Activated CD8-positive, alpha-beta memory T cell treated with anti-CD3 and anti-CD28 coated beads, Interleukin-2, amount 50 U/mL, for 24 hours (primary cell): ENCODE data around the gene TSEN2.
A peak's percentile ranks its signal among the peaks of the same experiment; 100 is the strongest.

ENCODE experiments used
- DNase-seq: peaks from one replicate; pipeline ENCODE4 v3.0.0-alpha.2; 2020; ENCODE audit errors: extremely low read depth

TSEN2 gene

DNA sequence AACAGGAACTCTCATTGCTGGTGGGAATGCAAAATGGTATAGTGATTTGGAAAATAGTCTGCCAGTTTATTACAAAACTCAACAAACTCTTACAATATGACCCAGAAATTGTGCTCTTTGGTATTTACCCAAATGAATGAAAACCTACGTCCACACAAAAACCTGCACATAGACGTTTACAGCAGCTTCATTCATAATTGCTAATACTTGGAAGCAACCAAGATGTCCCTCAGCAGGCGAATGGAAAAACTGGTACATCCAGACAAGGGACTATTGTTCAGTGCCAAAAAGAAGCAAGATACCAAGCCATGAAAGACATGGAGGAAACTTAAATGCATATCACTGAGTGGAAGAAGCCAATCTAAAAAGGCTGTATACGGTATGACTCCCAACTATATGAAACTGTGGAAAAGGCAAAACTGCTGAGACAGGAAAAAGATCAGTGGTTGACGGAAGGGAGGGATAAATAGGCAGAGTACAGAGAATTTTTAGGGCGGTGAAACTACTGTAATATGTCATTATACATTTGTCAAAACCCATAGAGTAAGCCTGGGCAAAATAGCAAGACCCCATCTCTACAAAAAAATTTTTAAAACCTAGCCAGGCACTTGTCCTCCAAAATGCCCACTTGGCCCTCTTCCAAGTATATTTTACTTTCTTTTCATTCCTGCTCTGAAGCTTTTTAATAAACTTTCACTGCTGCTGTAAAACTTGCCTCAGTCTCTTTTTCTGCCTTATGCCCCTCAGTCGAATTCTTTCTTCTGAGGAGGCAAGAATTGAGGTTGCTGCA is 65.9 kb downstream of the TSEN2 start:
- no peak for DNase-seq

DNA sequence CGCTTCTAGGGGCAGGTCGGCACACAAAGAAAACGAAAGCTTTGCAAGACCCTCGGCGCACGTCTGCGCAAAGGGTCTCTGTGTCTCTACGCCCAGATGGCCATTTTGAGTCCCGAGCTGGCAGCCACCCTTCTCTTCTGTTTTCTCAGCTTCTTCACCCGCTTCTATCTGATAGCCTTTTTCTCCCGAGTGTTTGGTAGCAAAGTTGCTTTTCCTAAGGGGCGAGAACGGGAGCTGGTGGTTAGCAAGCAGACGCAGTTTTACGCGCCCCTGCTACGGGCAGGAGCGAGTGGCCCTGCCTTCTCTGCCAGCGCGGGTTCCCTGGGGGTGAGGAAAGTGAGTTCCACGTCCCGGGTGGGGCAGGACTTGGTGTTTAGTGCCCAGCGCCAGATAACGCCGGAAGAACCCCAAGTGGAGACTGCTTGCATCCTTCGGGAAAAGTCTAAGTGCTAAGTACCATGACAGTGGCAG is 69.7 kb downstream of the TSEN2 start:
- no peak for DNase-seq

DNA sequence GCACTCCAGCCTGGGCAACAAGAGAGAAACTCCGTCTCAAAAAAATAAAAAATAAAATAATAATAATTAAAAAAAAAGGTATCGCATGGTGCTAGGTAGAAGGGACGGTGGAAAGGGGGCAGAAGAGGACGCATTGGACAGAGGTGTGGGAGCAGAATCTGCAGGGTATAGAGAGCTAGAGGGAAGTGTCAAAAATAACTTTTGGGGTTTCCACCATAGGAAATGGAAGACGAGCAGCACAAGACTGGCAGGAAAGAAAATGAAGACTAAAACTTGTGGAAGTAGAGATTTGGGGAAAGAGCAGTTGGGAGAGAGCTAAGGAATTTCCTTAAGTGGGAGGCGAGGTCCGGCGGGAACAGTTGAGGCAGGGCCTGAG is 72.0 kb downstream of the TSEN2 start:
- DNase-seq: no peak

DNA sequence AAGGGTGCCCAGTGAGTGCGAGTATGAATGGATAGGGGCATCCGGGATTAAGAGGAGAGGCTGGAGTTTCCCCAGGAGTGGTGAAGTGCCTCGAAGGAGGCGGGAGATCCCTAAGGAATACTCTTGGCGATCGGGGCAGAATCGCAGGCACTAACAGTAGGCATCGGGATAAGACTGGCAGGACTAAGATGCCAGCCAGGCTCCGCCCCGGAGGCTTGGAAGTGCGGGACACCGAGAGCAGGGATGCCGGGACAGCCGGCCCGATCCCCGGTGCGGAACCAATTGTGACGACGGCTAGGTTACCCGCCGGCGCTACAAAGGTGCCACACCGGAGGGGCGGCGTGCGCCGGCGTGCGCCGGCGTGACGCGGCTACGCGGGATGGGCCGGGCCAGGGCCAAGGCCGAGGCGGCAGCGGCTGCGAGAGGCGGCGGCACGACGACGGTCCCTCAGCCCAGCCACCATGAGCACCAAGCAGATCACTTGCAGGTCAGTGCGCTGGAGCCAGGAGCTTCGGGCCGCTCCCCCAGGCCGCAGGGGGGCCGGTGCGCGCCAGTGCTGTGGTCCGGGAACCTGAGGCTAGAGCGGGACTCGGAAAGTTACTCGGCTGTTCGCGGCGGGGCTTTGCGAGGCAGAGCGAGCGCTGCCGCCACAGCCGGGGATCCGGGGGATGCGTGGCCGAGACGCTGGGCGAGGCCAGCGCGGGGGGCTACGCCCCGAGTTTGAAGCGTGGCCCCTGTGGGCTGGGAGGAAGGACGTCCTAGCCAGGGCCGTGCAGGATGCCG is 72.6 kb downstream of the TSEN2 start, which contains the start of gene MKRN2:
TSS of gene MKRN2 (plus strand) at position 398 of the 783 bp plus-strand sequence. CDS start at position 462, 64 bp downstream.
- DNase-seq: peak; percentile 54

DNA sequence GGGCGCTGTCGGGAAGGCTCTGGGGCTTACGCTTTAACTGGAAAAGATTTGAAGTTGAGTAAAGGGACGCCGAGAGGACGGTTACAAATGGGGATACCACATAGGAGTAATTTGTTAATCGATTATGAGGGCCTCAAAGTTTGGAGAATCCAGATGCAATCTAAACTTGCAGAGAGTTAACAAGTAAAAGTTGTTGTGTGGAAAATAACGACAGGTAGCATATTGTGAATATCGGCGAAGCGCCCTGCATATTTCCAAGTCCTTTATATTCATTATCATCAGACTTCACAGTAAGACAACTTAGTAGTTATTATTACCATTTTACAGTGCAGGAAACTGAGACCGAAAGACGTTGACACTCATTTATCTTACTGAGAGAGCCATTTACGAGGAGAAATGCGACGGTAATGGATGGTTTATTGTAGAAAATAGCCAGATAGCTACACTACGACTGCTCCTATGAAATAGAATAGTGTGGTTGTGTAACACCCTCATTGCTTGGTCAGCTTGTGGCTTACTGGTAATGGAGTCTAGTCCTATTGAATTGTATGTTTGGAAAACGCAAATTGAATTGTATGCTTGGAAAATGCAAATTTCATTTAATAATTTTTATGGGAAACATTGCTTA is 73.3 kb downstream of the TSEN2 start:
- DNase-seq: no peak

DNA sequence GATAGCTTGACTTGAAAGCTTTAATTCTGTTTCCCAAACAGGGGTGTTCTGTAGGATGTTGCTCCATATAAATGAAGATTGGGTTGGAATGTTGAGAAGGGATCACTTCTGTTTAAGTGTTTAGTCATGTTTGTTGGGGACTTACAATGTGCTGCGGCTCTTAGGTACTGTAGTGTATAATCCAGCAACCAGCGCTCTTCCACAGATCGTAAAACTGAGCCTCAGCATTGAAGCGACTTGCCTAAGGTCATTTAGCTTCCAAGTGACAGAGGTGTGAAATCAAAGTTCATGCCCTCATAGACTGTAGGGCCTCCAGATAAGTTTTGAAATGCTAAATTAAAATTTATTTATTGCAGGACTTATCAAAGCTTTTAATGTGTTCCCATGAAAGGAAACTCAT is 74.4 kb downstream of the TSEN2 start:
- DNase-seq: no peak

DNA sequence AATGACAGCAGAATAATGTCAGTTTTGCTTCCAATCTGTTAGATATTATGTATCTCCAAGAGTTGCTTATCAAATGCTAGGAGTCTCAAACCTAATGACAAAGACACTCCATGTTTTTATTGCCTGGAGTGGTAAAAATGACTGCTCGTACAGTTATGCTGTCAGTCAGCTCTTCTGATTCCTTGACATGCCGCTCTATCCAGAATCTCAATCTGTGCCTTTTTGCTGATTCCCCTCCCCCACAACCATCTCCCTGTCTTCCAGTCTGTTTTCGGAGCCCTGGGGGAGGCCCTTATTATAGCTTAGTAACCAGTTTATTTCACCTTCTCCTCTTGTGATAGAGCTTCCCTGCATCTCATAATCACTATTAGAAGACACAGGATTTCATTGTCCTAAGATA is 75.2 kb downstream of the TSEN2 start:
- DNase-seq: no peak

DNA sequence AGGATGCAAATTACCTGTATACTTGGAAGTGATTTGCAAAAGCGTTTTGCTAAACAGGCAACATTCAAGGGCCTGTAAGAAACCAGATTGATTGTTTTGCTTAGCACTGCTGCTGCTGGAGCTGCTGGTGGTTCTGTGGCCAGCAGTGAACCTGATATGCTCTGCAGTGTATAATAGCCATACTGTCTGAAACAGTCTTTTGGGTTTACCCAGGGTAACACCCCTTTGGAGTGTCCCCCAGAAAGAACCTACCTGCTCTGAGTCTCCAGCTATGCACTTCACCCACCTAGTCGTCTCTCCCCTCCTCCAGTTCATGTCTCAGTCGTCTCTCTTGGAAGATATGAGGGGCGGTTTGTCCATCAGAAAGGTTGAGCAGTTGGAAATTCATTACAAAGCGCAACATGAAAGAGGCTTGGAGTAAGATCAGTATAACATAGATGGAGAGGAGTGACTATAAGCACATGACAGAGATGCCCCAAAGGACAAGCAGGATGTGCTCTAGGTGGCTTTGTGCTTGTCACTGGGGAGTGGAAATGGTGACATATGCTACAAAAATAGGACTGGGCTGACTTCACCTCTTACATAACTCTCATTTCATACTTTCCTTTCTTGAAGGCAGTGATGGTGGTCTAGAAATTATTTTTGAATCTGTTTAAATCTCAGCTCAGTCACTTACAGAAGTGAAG is 76.4 kb downstream of the TSEN2 start:
- no peak for DNase-seq

DNA sequence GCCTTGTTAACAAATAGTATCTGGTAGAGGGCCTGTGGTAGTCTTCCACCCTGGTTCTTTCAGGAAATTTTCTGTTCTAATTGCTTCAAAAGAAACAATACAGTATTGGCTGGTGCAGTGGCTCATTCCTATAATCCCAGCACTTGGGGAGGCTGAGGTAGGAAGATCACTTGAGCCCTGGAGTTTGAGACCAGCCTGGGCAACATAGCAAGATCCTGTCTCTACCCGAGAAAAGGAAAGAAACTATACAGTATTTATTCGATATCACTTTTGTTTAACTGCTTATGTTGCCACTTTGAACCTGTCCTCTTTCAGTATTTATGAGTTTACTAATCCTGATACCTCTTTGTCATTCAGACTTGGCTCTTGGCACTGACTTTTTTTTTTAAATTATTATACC is 77.1 kb downstream of the TSEN2 start:
- no peak for DNase-seq

DNA sequence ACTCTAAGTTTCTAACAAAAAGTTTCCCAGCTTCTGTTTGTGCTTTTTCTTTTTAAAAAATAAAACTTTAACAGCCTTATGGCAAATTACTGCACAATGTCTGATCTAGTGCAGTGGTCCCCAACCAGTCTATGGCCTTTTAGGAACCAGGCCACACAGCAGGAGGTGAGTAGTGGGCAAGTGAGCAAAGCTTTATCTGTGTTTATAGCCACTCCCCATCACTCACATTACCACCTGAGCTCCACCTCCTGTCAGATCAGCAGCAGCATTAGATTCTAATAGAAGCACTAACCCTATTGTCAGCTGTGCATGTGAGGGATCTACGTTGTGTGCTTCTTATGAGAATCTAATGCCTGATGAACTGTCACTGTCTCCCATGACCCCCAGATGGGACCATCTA is 78.2 kb downstream of the TSEN2 start:
- DNase-seq: no peak

DNA sequence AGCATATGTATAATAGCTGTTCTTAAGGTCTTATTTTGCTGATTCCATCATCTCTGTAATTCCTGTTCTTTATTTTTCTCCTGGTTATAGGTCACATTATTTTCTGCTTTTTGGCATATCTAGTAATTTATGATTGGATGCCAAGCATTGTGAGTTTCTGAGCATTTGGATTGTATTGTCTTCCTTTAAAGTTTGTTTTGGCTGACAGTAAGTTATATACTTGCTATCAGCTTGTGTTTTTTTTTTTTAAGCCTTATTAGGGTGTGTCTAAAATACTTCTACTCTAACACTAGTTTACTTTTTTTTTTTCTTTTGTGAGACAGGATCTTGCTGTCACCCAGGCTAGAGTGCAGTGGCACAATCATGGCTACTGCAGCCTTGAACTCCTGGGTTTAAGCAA is 82.7 kb downstream of the TSEN2 start:
- no peak for DNase-seq

DNA sequence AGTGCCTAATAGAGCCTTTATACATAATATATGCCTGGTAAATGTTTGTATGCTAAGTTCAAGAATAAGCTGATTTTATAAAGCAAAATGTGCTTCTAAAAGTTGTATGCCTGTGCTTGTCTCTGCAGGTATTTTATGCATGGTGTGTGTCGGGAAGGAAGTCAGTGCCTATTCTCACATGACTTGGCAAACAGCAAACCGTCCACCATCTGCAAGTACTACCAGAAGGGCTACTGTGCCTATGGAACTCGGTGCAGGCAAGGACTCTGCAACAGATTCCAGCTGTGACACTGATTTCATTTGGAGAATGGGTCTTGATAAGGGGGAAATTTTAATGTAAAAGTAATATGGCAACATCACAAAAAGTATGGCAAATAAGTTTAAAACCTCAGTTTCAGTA is 84.5 kb downstream of the TSEN2 start:
- no peak for DNase-seq

DNA sequence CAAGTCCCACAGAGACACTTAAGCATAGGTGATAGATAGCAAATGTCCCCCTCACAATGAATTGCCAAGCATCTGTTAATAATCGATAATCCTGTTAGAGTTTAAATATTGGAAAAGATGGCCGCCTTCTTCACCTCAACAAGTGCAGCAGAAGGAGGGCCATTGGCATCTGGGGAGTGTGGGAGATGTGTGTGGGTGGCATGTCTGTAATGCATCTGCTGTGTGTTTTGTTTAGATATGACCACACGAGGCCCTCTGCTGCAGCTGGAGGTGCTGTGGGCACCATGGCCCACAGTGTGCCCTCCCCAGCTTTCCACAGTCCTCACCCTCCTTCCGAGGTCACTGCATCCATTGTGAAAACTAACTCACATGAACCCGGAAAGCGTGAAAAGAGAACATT is 85.6 kb downstream of the TSEN2 start:
- no peak for DNase-seq

DNA sequence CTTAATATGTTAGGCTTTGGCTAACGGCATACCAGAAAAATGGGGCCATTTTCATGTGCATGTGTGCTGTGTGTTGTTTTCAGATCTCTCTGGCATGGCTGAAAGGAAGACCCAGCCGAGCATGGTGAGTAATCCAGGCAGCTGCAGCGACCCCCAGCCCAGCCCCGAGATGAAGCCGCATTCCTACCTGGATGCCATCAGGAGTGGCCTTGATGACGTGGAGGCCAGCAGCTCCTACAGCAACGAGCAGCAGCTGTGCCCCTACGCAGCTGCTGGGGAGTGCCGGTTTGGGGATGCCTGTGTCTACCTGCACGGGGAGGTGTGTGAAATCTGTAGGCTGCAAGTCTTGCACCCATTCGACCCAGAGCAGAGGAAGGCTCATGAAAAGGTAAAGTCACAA is 87.7 kb downstream of the TSEN2 start:
- no peak for DNase-seq

DNA sequence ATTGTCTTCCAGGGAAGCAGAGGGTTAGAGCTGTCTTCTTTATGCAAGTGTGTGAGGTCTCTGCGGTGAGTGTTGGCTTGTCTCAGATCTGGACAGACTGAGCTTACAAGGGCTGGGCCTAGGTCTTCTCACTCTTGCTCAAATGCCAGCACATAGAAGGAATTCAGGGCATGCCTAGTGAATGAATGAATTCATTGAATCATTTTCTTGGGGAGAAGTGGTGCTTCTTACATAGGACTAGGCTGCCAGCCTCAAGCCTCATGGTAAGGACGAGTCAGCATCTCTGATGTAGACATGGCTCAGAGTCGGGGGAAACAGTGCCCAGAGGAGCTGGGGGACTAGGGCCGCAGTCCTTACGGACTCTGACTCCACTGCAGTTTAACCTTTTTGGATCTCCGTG is 89.9 kb downstream of the TSEN2 start:
- DNase-seq: no peak

DNA sequence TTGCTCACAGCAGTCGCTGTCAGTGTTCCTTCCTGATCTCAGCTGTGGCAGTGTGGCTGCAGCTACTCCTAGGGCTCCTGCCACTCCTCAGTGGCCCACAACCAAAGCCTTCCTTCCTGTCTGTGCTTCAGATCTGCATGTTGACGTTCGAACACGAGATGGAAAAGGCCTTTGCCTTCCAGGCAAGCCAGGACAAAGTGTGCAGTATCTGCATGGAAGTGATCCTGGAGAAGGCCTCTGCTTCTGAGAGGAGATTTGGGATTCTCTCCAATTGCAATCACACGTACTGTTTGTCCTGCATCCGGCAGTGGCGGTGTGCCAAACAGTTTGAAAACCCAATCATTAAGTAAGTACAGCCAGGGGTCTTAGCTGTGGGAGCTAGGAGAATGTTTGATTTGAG is 90.4 kb downstream of the TSEN2 start:
- no peak for DNase-seq

DNA sequence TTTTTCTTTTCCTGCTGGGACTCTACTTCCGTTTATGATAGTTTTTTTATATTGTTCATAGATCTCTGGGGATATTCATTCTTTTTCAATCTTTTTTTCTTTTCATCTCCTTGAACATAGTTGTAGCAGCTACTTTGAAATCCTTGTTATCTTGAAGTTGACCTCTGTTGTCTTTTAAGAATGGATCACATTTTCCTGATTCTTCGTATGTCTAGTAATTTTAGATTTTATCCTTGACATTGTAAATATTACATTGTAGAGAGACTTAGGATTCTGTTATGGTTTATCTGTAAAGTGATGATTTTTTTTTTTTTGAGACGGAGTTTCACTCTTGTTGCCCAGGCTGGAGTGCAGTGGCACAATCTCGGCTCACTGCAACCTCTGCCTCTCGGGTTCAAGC is 93.1 kb downstream of the TSEN2 start:
- DNase-seq: no peak

DNA sequence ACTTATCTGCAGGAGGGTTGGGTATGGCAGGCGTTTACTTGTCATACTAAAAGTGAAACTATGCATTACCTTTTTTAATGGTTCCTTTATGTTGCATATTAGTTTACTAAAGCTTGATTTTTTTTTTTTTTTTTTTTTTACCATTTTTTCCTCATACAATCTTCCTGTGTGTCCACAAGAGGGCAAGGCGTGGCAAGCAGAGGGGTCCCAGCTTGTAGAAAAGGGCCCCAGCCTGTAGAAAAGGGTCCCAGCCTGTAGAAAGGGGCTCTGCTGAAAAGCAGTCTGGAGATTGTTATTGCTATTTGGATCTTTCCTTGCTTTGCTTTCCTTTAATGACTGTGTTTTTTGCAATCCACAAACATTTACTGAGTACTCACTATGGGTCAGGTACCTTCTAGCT is 94.5 kb downstream of the TSEN2 start:
- DNase-seq: no peak

DNA sequence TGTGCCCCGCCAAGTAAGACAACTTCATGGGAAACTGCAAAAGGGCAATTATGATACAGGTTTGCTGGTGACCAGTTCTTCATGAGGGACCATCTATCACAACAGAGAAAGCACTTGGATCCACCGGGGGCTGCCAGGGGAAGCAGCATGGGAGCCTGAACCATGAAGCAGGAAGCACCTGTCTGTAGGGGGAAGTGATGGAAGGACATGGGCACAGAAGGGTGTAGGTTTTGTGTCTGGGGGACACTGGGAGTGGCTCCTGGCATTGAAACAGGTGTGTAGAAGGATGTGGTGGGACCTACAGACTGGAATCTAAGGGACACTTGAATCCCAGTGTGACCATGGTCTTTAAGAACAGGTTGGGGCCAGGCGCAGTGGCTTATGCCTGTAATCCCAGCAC is 95.2 kb downstream of the TSEN2 start:
- DNase-seq: no peak

DNA sequence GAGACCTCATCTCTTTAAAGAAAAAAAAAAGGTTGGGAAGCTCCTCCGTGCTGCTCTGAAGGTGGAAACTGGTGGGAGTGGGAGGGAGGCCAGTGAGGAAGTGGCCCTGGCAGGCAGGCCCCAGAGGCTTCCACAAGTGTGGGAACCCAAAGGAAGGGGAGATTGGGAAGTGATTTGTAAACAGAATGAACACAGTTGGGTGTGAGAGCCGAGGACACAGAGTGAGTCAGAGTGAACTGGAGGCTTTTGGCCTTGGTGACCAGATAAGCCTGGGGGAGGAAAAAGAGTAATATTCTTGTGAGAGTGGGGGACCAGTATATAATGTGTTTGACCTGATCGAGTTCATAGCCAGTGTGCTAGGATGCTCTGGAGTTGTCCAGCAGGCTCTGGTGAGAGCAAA is 95.6 kb downstream of the TSEN2 start:
- no peak for DNase-seq

DNA sequence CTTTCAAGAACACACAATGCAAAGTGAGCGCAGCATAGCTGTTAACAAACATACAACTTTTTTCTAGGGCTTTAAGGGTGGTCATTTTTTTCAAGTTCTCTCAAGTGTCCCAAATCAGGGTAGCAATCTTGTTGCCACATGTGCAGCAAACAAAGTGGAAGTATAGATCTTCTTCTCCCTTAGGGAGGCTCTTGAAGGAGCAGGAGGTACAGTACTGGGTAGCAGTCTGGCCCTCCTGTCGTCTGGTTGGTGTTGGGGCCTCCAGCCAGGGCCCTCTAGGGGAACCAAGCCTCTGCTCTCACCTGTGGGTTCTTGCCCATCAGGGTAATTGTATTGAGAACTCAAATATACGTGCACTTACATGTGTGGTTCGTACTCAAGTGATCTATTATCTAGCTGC is 98.5 kb downstream of the TSEN2 start:
- no peak for DNase-seq
